ENCODE measurements around the gene DAND5. TPM values are rescaled to one million over a fixed set of nuclear protein-coding genes. Genes with fewer than 3 reads are reported as not detected.
A peak's percentile ranks its signal among the peaks of the same experiment; 100 is the strongest.

The DAND5 gene
- total RNA-seq, 1 donor from 2014 or later: not detected

DNA sequence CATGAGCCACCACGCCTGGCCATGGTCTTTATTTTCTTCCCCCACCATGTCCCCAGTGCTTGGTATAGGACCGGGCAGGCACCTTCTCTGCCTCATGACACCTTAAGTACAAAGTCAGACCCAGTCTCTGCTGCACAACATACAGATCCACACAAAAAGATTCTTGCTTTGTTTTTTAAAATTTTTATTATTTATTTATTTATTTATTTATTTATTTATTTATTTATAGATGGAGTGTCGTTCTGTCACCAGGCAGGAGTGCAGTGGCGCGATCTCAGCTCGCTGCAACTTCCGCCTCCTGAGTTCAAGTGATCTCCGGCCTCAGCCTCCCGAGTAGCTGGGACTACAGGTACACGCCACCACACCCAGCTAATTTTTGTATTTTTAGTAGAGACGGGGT lies 23.4 kb downstream of the DAND5 start:
- DNase-seq (ENCODE audit: low spot score): no peak

DNA sequence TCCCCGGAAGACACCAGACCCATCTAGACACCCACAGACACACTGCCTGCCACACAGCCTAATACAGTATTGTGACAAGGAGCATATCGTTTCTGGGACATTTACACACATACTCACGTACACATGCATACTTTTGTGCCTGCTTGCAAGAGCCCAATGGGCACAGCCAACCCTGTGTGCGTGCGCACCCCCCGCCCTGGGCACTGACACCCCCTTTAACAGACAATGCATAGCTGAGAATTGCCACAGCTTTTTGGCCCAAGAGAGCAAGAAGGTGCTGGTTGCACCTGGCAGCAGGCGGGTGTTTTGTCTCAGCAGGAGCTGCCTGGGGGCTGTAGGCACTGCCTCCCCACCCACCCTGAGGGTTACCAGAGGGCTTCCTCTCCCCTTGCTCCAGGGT lies 24.2 kb downstream of the DAND5 start:
- DNase-seq (ENCODE audit: low spot score): no peak

DNA sequence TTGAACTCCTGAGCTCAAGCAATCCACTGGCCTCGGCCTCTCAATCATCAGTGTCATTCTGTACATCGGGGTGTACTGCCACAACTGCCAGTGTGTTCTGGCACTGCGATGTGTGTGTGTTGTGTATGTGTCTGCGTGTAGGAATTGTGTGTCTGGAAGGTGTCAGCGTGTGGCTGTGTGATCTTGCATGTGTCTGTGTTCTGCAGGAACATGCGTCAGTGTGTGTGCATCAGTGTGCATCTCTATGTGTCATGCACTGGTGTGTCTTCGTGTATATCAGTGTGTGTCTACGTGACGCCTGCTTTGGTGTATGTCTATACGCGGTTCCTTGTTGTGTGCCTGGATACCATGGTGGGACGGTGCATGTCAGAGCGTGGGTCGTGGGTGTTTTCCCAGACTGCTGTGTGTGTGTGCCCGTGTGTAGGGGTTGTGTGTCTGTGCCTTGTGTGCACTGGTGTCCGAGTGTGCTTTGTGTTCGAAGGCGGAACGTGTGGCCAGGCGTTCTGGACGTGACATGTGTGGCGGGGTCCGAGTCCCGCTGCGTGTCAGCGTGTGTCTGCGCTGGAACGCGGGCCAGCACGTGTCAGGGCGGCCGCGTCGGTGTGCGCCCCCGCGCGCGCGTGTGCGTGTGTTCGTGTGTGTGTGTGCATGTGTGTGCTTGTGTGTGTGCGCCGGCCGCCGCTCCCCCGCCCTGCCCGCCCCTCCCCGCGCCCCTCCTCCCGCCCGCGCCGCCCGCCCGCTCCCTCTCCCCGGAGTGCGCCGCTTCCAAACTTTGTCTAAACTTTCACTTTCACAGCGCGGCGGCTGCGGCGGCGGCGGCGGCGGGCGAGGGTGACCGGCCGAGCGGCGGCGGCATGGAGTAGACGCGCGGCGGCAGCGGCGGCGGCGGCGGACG lies 25.6 kb downstream of the DAND5 start, which contains the start of gene NFIX:
Gene NFIX (plus strand): TSS at position 775 of the 895 bp plus-strand sequence. CDS start 363 bp downstream, outside the sequence.
- DNase-seq (ENCODE audit: low spot score): peak; percentile 59

DNA sequence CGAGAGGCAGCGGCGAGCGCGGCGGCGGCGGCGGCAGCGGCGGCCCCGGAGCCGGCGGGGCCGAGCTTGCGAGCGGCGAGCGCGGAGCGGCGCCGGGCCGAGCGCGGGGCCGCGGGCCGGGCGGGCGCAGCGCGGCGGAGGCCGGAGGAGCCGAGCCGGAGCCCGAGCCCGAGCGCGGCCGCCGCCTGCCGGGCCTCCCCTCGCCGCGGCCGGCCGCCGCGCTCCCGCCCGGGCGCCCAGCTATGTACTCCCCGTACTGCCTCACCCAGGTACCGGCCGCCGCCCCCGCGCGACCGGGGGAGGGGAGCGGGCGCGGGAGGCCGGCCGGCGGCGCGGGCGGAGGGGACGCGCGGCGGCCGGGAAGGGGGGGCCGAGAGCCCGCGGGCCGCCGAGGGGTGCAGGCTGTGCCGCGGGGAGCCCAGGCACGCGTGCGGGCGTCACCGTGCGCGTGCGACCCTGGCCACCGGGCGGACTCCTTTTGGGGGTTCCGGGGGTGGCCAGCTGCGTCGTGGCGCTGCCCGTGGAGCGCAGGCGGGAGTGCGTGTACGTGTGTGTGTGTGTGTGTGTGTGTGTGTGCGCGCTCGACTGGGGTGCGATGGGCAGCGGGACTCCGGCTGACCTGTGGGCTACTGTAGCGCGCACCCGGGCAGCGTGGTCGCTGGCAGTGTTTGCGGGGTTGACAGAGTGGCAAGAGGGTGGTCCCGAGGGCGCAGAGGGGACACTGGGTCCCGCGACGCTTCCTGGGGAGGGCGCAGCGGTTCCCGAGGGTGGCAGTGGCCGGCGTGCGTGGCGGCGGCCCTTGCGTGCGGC lies 26.4 kb downstream of the DAND5 start:
- peak; percentile 21 for DNase-seq (ENCODE audit: low spot score)

DNA sequence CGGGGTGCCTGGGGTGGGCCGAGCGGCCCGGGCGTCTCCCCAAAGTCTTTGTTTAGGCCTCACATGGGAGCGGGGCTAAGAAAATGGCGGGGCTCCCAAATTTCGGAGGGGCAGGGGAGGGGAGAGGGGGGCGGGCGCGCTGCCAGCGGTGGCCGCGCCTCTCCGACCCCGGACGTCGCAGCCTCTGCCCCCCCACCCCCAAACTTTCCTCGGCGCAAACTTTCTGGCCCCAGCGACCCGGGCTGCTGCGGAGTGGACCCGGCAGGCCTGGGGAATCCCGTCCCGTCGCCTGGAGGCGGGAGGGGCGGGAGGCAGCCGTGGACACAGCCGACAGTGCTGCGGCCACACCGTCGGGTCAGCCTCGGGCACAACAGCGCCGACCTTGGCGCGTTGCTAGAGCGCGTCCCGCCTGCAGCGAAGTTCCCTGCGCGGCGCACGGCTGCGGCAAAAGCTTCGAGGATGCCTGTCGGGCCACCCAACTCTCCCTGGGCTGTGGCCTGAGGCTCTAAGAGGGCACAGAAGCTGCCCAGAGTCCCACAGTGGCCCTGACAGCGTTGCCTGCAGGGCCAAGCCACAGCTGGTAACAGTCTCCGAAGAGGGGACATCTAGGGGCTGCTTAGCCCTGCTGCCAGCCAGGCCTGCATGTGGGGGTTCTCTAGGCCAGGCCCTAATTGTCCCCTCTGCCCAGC lies 27.2 kb downstream of the DAND5 start:
- peak; percentile 21 for DNase-seq (ENCODE audit: low spot score)

DNA sequence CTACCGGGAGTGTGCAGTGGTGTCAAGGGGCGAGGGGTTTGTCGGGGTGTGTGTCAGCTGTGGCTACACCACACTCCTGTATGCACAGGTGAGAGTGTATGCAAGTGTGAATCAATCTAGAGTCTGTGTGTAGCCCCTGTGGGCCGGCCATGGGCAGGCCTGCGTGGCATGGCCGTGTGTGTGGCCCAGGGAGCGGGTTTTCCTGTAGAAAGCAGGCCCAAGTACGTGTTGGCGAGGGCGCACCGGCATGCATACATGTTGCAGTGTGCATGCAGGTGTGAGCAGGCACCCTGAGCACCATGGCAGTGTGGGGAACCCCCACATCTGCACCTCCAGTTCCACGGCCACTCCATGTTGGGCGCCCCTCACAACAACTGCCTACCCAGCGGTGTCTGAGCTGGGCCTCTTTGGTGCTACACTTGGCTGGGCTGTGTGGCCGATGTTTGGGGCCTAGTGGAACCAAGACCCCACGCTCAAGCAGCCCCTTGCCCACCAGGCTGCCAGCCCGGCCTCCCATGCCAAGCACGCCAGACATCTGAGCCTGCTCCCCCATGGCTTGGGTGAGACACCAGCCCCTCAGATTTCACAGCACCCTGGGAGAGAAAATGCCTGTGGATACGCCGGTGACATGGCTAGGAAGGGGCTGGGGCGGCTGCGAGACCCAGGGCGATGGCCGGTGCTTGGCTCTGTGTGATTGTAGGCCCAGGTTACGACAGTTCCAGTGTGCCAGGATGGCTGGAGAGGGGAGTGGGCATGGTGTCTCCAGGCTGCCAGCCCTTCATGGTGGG lies 28.0 kb downstream of the DAND5 start:
- DNase-seq (ENCODE audit: low spot score): no peak

DNA sequence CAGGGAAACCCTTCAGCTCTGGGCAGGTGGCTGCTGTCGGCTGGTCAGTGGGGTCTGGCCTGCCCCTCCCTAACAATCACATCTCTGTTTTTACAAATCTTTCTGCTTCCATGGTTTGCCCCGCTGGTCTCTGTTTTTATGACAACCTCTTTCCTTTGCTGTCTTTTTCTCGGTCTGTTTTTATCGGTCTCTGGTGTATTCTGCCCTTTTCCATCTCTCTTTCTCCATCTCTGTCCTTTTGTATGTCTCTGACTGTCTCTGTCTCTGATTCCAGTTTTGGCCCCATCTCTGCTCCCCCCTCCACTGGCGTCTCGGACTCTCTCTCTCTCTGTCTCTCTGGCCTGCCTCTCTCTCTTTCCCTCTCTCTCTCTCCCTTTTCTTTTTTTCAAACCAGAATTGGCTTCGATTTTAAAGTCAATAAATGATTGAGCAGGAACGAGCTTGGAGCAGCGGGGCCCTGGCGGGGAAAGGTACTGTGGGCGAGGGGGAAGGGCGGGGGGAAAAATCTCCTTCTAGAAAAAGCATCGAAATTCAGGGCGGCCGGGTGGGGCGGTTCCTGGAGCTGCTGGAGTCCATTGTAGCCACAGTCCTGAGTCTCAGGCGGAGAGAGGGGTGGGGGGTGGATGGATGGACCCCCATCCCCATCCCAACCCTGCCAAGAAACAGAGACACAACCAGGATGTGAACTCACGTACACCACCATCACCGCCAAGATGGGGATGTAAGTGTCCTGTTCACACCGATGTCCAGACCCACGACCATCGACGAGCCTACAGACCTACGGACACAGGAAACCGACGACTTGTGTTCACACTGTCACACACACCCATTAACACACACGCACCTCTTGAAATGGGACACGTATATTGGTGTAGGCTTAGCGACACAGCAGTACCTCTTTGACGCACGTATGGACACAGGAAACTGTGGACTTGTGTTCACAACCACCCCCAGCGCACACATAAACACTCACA lies 28.9 kb downstream of the DAND5 start:
- DNase-seq (ENCODE audit: low spot score): no peak

DNA sequence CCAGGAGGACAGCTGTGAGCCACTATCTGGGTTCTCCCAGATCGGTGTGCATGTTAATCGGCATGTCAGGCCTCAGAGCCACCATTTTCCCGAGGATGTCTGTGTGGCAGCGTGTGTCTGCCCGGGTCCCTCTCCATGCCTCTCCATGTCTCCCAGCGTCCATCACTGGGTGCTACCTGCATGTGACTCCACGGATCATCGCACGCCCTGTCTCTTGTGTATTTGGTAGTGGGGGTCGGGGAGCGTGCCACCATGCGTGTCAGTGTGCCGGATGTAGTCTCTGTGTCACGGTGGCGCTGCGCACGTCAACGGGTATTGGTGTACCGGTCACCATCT lies 31.8 kb downstream of the DAND5 start:
- DNase-seq (ENCODE audit: low spot score): no peak

DNA sequence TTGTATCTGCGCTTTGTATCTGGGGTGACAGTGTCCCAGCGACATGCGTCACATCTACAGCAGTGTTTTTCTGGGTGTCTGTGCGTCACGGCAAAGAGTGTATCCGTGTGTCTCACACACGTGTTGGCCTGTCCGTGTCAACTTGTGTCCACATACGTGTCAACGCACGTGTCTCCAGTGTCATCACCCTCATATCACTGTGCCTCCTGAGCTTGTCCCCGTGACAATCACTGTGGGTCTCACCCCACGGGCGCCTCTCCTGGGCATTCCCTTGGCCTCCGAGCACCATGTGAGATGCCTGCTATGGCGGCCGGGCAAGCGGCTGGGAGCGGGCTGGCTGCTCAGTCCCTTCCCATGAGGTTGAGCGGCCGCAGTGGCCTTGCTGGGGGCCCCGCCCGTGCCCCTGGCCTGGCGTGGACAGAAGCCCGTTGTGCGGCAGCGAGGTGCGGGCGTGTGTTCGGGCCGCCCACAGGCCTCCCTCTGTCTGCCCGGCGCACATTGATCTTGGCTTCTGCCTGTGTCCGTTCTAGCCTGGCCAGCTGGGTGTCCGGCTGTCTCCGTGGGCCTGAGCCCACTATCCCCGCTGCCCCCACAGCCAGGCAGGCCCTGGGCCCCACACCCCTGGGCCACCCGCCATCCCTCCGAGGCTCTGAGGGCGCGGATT lies 32.3 kb downstream of the DAND5 start:
- no peak for DNase-seq (ENCODE audit: low spot score)

DNA sequence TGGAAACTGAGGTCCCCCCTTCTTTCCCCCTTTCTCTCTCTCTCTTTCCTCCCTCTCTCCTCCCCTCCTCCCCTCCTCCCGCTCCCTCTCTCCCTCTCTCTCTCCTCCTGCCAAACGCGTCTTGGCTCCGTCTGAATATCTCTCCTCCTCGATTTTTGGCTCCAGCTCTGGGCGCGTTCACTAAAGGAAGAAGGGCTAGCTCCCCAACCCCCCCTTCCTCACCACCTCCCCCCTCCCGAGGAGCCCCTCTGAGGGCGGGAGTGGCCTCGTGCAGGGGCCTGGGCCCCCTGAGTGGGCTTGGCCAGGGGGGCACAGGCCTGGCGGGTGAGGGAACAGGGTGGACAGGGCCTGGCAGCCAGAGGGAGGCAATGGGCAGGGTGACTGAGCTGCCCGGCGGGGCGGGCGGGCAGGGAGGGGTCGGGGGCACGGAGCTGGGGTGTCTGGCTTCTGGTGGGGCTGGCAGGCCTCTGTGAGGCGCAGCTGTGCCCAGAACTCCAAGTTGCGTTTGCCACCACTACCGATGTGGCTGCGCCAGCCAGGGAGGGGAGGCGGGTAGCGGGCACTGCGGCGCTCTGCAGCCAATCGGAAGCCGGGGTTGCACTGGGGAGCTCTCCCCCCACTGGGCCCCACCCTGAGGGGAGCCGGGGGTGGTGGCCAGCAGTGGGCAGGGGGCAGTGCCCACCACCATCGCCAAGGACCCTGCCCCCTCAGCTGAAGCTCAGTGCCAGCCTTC lies 33.0 kb downstream of the DAND5 start:
- peak; percentile 83 for DNase-seq (ENCODE audit: low spot score)

DNA sequence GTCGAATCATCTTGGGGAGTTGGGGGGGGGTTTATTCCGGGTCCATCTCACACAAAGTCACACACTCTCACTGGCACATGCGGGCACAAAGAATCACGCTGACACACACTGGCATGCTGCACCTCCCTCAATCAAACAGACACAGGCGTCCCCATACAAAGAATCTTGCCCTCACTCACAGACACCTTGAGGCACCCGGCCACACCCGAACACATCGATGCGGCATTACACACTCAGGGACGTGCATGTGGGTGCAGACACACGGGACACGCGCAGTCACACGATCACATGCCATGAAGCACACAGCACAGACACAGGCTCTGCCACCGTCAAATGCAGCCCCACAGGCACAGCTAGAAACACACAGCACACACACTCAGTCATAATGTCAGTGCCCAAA lies 33.7 kb downstream of the DAND5 start:
- no peak for DNase-seq (ENCODE audit: low spot score)

DNA sequence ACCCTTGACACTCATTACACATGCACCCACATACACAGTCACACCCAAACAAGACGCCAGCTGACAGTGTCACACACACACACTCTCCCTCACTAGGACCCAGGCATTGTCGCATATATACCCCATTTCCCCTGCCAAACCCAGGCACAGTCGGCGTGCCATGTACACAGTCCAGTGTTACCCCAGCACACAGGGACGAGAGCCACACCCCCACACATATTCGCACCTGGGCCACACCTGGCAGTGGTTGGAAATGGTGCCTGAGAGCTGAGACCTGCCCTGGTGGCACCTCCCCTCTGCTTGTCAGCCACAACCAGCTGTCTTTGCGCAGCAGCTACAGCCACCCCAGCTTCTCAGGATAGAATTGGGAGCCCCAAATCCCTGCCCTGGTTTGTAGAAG lies 34.9 kb downstream of the DAND5 start:
- no peak for DNase-seq (ENCODE audit: low spot score)

DNA sequence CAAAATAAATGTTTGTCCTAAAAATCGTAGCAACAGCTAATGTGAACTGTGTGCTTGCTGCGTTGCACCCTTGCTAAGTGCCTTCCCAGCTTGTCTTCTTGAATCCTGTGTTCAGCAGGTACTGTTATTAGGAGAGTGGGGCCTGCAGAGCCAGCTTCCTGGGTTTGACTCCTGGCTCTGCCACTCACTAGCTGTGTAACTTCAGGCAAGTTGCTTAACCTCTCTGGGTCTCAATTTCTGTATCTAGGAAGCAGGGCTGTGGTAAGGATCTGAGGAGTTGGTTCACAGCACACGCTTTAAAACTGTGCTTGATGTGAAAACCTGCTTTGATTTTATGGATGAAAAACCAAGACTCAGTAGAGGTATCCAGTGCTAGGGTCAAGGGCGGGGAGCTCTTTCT lies 35.9 kb downstream of the DAND5 start:
- no peak for DNase-seq (ENCODE audit: low spot score)

DNA sequence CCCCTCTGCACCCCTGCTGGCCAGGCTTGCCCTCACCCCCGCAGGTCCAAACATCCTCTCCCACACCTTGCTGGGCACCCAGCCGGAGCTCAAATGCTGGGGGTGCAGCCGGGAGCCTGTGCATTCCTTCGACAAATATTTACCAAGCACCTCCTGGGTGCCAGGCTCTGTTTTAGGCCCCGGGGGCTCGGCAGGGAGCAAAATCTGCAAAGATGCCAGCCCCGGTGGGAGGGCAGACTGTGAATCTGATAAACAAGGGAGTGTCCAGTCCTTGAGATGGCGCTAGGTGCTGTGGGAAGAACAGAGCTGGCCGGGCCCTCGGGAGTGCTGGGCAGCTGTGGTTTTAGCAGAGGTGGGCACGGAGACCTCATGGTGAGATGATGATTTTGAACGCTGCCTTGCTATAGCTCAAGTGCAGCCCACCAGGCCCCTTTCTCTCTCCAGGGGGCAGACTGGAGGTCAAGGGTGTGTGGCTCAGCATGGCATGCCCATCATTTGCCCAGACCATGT lies 36.5 kb downstream of the DAND5 start:
- no peak for DNase-seq (ENCODE audit: low spot score)

DNA sequence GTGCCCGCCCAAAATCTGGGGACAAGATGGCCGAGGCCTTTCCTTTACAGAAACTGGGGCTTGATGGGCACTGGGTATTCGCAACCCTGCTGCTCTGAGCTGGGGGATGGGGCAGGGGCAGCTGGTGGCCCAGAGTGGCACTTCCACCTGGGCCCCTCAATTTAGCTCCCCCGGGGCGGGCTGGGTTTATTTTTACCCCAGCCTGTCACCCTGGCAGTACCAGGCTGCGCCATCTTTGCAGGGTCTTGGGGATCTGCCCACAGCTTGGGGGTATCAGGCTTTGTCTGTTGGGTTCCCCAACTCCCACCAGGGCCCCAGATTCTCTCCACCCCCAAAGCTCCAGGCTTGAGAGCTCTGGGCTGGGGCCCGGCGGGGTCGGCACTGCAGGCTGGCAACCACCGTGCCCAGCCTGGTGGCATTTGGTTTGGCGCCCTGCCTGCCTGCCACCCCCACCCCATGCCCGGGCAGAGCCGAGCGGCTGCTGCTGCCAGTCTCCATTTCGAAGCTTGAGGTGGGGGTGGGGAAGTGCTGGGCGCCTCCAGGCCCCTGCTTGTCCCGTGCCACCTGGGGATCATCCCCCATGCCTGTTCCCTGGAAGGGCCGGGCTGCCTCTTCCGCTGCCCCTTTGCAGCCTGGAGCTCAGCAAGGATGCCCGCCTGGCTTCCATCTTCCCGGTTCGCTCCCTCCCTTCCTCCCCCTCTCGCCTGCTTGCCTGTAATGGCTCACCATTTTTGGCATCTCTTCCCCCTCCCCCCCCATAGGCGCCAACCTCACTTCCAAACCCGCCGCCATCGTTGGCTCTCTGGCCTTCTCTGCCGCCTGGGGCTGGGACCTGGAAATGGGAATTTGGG lies 37.3 kb downstream of the DAND5 start:
- no peak for DNase-seq (ENCODE audit: low spot score)

DNA sequence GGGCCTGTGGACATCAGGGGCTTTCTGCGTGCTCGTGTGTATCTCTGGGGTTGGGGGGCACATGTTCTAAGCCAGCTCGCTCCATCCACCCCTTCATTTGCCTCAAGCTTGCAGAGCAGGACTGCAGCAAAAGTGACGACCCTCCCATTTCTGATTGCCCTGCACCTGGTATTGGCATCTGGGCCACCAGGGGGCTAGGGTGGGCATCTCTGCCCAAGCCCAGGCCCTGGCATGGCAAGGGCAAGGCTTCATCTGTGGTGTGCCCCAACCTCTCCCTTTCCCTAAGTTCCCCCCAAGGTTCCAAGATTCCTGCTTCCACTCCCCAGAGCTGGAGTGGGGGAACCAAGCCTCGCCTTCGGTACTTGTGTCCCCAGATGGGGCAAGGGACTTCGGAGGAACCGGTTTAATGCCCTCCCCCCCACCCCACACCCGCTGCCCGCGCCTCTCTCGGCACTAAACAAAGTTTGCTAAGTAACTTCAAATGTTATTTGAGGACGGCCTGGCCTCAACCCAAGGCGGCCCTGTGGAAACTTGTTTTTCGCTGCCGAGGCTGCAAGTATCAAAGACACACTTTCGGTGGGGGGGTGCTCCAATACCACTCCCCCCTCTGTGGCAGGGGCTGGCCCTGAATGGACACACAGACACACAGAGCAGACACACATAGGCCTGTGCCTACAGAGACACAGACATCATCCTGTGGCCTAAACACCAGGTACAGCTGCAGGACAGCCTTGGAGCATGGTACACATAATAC lies 38.1 kb downstream of the DAND5 start:
- DNase-seq (ENCODE audit: low spot score): no peak
